ENCODE data around the gene RPTOR.

The RPTOR gene

DNA sequence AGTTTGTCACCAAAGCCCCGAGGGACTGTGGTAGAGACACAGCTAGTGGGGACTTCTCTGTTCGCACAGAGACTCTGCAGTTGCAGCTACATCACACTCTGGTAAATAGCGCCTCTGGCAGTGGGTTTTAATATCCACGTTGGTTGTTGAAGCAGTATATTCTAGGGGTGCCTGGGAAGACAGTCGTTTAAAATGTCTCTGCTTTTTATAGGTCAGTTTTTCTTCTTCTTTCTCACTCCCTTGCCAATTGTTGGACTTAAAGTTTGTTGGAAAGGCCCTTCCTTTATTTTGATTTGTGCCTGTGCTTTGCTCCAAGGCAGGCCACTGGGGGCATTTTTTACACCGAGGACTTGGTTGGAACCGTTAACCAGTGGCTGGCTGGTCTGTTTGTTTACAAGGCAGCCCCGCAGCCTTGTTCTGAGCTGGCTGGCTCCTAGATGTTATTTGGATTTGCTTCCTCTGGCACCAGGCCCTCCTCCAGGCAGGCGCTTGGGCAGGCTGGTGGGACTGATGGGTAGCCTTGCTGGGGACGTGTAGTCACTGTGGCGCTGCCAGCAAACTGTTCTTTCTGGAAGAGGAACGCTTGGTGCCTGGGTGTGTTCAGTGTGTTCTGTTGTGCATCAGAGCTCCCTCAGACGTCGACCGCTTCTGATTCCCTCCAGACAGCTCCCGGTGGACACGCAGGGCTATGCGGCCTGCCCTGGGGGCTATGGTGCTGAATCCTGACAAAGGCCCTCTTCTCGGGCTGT lies 228.8 kb downstream of the RPTOR start:
- DNase-seq: no peak

DNA sequence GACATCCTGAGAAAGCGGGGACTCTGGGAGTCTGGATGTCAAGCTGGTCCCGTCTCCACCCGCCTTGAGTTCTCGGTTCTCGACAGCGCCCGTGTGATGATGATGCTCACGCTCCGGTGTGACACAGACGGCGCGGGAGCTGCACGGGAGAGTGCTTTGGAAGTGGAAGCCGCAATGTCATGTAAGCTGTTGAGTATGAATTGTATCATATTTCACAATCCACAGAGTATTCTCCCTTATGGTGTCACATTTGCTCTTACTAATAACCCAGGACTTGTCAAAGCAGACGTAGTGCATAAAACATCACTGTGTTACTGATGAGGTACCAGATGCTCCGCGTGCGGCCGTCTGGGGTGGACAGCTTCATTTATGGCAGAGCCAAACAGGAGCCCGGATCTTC lies 229.5 kb downstream of the RPTOR start:
- no peak for DNase-seq

DNA sequence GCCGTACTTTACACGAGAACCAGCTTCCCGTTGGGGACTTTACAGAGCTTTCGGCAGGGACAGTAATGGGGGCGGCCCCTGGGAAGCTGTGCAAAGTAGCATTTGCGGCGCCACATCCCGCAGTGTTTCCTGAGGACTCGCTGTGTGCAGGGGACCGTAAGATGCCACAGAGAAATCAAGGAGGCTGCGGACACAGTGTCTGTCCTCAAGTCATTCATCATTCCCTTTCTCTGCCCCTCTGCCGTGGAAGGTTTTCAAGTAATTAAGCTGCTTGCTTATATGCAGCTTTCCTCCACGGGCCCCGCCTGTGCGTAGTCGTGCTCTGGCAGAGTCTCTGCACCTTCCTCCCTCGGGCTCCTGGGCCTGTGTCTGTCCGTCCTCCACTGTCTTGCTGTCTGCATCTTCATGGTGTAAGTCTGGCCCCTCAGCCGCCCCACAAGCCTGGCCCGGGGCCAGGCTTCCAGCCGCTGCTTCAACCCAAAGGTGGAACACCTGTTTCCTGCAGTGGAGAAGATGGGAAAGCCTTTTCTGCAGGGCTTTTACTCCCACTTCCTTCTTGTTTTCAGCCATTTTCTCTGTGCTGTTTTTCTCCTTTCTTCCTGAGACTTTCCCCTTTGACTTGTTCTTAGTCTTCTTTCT lies 230.1 kb downstream of the RPTOR start:
- DNase-seq: no peak

GRCh38 chr17:80775863-80776262 lies 231.2 kb downstream of the RPTOR start:
- DNase-seq: no peak

DNA sequence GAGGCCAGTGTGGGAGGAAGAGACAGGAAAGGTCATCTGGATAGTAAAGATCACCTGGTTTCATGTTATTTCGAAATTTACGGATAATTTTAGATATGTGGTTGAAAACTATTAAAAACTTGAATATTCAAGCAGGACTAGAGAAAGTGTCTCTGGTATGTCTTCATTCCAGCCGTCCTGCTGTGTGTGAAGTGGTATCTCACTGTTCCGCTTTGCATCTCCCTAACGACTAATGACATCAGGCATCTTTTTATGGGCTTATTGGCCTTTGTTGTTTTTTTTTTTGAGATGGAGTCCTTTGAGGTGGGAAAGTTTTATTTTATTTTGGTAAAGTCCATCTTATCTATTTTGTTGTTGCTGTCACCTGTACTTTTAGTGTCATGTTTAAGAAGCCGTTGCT lies 232.6 kb downstream of the RPTOR start:
- DNase-seq: no peak

GRCh38 chr17:80778716-80779115 lies 234.1 kb downstream of the RPTOR start:
- no peak for DNase-seq

DNA sequence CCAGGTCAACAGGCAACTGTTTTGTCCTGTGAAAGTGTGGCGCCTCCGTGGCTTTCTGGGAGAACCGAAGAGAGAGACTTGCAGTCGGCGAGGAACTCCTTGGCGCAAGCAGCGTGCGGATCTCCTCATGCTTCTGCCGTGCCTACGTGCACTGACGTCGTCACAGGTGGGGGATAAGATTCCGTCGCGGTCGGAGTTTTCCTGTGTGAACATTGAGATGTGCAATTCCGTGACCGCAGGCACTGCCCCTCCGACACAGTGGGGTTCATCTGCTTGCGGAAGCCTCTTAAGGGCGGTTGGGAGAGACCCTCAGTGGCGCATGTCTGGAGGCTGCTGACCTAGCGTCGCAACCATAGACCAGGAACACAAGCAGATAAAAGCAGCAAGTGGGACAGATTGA lies 234.7 kb downstream of the RPTOR start:
- DNase-seq: no peak

DNA sequence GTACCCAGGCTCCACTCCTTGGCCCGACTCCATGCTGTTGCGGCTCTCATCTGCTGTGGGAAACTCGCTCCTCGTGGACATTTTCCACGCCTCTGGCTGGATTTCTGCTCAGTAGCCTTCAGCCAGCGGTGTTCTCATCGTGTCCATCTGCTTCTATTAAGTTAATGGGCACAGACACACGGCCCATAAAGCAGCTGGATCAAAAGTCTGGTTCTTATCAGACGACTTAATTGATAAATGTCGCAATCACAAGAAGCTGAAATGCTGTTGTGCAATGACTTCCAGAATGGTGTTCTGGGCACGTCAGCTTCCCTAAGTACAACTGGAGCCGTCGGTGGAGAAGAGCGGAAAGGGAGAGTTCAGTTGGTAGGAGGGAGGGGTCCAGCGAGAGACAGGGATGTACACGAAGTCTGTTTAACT lies 235.3 kb downstream of the RPTOR start:
- no peak for DNase-seq

GRCh38 chr17:80780381-80781198 lies 236.0 kb downstream of the RPTOR start:
- peak; percentile 29 for DNase-seq

- no peak for DNase-seq
Measured at GRCh38 chr17:80781211-80781610, 236.6 kb downstream of the RPTOR start.

- DNase-seq: no peak
Measured at GRCh38 chr17:80781807-80782277, 237.2 kb downstream of the RPTOR start.

- peak; percentile 64 for DNase-seq
Measured at GRCh38 chr17:80782536-80783427, 238.1 kb downstream of the RPTOR start.

GRCh38 chr17:80783486-80783885 lies 238.8 kb downstream of the RPTOR start:
- no peak for DNase-seq

GRCh38 chr17:80783971-80784370 lies 239.3 kb downstream of the RPTOR start:
- DNase-seq: no peak

- no peak for DNase-seq
Measured at GRCh38 chr17:80785477-80786178, 241.0 kb downstream of the RPTOR start.

DNA sequence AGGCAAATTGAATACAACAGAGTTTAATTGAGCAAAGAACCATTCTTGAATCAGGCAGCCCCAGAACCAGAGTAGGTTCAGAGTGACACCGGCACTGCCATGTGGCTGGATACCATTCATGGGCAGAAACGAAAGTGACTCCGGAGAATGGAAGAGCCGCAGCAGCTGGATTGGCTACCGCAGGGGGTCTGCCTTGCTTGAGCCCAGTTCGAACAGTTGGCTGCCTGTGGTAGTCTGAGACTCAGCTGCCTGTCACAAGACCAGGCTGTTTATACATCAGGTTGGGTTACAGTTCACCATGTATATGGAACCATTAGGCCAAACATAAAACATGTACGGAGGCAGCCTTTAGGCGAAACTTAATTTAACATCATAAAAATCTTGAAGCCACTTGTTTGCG lies 241.8 kb downstream of the RPTOR start:
- no peak for DNase-seq

DNA sequence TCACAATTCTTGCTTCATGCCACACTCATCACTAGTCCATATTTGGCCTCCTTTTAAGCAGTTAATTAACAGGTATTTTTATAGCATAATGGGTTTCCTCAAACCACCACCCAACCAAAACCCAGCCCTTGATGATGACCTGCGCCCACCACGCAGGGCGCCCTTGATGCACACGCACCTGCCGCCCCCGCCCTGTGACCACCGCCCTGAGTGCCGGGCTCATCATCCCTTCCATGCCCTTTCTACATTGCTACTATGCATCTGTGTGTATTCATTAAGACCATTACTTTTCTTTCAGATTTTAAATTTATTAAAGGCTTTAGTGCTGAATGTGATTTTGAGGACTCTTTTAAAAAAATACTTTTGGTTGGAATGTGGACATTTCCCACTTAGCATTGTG lies 242.2 kb downstream of the RPTOR start:
- DNase-seq: no peak

DNA sequence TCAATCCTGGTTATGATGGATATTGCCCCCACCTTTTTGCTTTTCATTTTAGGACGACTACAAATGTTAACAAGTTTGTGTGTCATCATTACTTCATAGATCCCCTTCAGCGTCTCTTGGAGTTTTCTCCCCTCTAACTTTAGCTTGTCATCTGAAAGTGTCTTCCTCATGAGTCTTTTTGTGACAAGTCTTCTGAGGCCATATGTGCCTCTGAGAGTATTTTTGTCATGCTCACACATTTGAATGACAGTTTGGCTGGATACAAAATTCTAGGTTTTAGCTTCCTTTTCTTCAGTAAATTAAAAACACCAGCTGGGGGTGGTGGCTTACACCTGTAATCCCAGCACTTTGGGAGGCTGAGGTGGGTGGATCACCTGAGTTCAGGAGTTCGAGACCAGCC lies 243.2 kb downstream of the RPTOR start:
- DNase-seq: no peak

DNA sequence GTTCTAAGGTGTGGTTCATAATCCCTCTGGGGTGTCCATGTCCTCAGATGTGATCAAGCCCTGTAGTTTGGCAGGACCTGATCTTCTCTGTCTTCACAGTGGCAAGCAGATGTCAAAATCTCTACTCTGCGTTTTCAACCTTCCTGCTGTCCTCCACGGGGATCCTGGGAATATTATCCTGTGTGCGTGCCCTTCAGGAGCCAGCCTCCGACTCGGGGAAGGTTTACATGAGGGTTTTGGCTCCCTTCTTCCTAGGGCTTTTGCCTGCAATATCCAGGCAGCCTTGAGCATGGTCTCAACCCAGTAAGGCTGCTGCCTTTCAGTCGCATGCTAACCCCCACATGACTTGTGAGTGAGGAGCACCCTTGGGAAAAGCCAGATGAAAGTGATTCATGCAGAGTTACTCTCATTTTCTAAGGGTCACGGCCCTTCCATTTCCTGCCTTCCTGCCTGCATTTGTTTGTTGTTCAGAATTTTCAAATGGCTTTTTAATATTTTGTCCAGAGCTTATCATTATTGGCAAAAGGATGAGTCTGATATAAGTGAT lies 244.8 kb downstream of the RPTOR start:
- peak; percentile 15 for DNase-seq

DNA sequence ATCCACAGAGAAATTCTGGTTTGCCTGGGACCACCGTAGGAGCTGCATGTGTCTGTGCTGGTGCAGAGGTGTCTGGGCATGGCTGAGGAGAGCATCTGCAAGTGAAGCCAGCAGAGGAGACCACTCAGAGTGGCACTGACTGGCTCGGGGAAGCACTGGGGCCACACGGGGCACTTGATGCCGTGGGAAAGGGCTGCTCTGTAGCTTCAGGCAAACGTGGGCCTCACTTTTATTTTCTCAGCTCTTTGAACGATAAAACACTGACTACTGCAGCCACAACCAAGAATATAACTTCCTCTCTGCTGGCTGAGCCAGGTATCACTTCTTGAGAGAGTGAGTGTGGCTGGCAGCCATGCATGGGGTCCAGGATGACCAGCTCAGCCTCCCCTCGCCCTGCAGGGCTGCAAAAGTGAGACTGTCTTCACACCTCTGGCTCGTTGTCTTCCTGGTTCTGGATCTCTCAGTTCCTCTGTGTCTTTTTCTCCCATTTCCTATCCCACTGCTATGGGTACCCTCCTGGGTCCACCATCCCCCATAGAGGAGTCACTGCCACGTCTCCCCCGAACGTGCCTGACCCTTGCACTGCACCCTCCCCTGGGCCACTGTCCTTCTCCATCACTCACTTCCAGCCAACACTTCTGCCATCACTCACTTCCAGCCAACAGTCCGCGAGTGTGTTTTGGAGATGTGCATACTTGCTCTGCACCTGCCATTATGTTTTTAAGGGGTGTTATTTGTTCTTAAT lies 245.6 kb downstream of the RPTOR start:
- peak; percentile 39 for DNase-seq

Measured in CD4-positive, alpha-beta T cell treated with Interleukin-21 for 1 hour (primary cell).